H1 (cell line): ENCODE data around the gene MT2A. TPM values are rescaled to one million over a fixed set of nuclear protein-coding genes. Genes with fewer than 3 reads are reported as not detected.

Experiments
- CTCF ChIA-PET: fragments of 300-600 bp; sonication (Branson Sonifier 250); formaldehyde crosslinking; loops from one replicate; lab custom pipeline; 2021; ENCODE audit not compliant: partially characterized antibody; lab: Charles Lee
- POLR2A ChIA-PET: fragments of 300-600 bp; sonication (Branson Sonifier 250); formaldehyde crosslinking; loops from one replicate; lab custom pipeline; 2021; ENCODE audit warnings: inconsistent platforms; ENCODE audit not compliant: partially characterized antibody; lab: Charles Lee
- DNase-seq, 2 experiments: peaks; one replicate each; pipeline versions ENCODE4 v3.0.0 to v3.0.0-alpha.2; 2010 to 2022; ENCODE audit warnings: low spot score in 2 of 2, low read depth in 1 of 2, mixed read lengths in 1 of 2
- FAIRE-seq: peaks from 2 replicates; lab custom pipeline; 2011; peaks lifted over from hg19 to GRCh38; lab: Jason Lieb, UNC
- H2AFZ ChIP-seq: 2 replicates; pipeline ENCODE4 v1.8.1; 2012; ENCODE audit warnings: low read length, inconsistent platforms
- H2AK5ac ChIP-seq: 2 replicates; pipeline ENCODE4 v1.6.1; 2013; ENCODE audit warnings: low read depth, low read length
- H2BK120ac ChIP-seq: replicated peaks from 2 replicates; pipeline ENCODE3; 2013; ENCODE audit warnings: low read depth, low read length, inconsistent platforms
- H2BK12ac ChIP-seq: 2 replicates; pipeline ENCODE4 v1.6.1; 2013; ENCODE audit warnings: low read depth, low read length
- H2BK15ac ChIP-seq: 2 replicates; pipeline ENCODE4 v1.6.1; 2013; ENCODE audit warnings: low read length
- H2BK20ac ChIP-seq: 2 replicates; pipeline ENCODE4 v1.6.1; 2013; ENCODE audit warnings: low read length
- H2BK5ac ChIP-seq: 2 replicates; pipeline ENCODE4 v1.6.1; 2013; ENCODE audit warnings: low read depth, low read length
- H3K14ac ChIP-seq: 2 replicates; pipeline ENCODE4 v1.6.1; 2013; ENCODE audit warnings: inconsistent platforms; ENCODE audit not compliant: insufficient read length
- H3K18ac ChIP-seq: 2 replicates; pipeline ENCODE4 v1.6.1; 2013; ENCODE audit warnings: low read length; ENCODE audit errors: extremely low read depth
- H3K23ac ChIP-seq: 2 replicates; pipeline ENCODE4 v1.6.1; 2013; ENCODE audit warnings: inconsistent platforms; ENCODE audit not compliant: insufficient read length
- H3K23me2 ChIP-seq: 2 replicates; pipeline ENCODE4 v1.6.1; 2013; ENCODE audit warnings: low read depth, low read length
- H3K27ac ChIP-seq: 2 replicates; pipeline ENCODE4 v1.6.1; 2011; ENCODE audit warnings: low read depth, low read length, inconsistent platforms
- H3K27me3 ChIP-seq, 4 experiments: replicated peaks in 1 of 4; 1 replicate in 1 of 4; 2 replicates in 3 of 4; pipeline versions ENCODE4 v1.6.1 to v1.8.1; 2011 to 2013; ENCODE audit warnings: low read length in 3 of 4, mild to moderate bottlenecking in 3 of 4, inconsistent platforms in 2 of 4, mixed read lengths in 2 of 4, moderate library complexity in 1 of 4; ENCODE audit not compliant: control insufficient read depth in 3 of 4, insufficient read depth in 3 of 4; ENCODE audit errors: extremely low read depth in 1 of 4
- H3K36me3 ChIP-seq, 4 experiments: 2 replicates each; pipeline versions ENCODE4 v1.6.1 to v1.8.1; 2011 to 2013; ENCODE audit warnings: mild to moderate bottlenecking in 4 of 4, low read length in 3 of 4, moderate library complexity in 2 of 4, control low read depth in 1 of 4, inconsistent platforms in 1 of 4; ENCODE audit not compliant: insufficient read depth in 4 of 4, control insufficient read depth in 2 of 4
- H3K4ac ChIP-seq: replicated peaks from 2 replicates; pipeline ENCODE3; 2013; ENCODE audit warnings: low read length, low read depth, mixed read lengths, inconsistent platforms; ENCODE audit not compliant: insufficient read length
- H3K4me1 ChIP-seq, 4 experiments: replicated peaks in 1 of 4; 1 replicate in 1 of 4; 2 replicates in 3 of 4; pipeline versions ENCODE4 v1.6.1 to v1.8.1; 2011 to 2013; ENCODE audit warnings: low read length in 3 of 4, inconsistent platforms in 2 of 4, mixed read lengths in 1 of 4; ENCODE audit not compliant: insufficient read depth in 4 of 4, control insufficient read depth in 3 of 4
- H3K4me2 ChIP-seq, 2 experiments: 2 replicates each; pipeline versions ENCODE4 v1.6.1 to v1.8.1; 2011 to 2013; ENCODE audit warnings: low read depth in 2 of 2, low read length in 2 of 2, control low read depth in 1 of 2, inconsistent platforms in 1 of 2, mild to moderate bottlenecking in 1 of 2; ENCODE audit not compliant: insufficient read depth in 1 of 2
- H3K4me3 ChIP-seq, 4 experiments: fragments of 200-600, 300-600 bp in 1 of 4; sonication (generic), shearing (Covaris generic), sonication (Bioruptor Twin) in 1 of 4; 2 replicates each; pipeline versions ENCODE4 v1.5.1 to v1.8.1; 2011 to 2016; ENCODE audit warnings: low read length in 4 of 4, low read depth in 3 of 4, control low read depth in 2 of 4, inconsistent platforms in 2 of 4, mild to moderate bottlenecking in 2 of 4, mixed read lengths in 1 of 4, moderate library complexity in 1 of 4; ENCODE audit not compliant: insufficient read depth in 2 of 4; ENCODE audit errors: extremely low read depth in 1 of 4
- H3K56ac ChIP-seq: replicated peaks from 2 replicates; pipeline ENCODE3; 2013; ENCODE audit warnings: low read depth, mild to moderate bottlenecking, mixed read lengths, low read length, inconsistent platforms; ENCODE audit not compliant: insufficient read length
- H3K79me1 ChIP-seq: 2 replicates; pipeline ENCODE4 v1.6.1; 2013; ENCODE audit warnings: low read depth, low read length, control low read depth
- H3K79me2 ChIP-seq, 2 experiments: 2 replicates each; pipeline versions ENCODE4 v1.6.1 to v1.8.1; 2012 to 2013; ENCODE audit warnings: low read length in 2 of 2, mild to moderate bottlenecking in 2 of 2, inconsistent platforms in 1 of 2; ENCODE audit not compliant: insufficient read depth in 2 of 2, control insufficient read depth in 1 of 2
- H3K9ac ChIP-seq, 4 experiments: replicated peaks in 1 of 4; 1 replicate in 1 of 4; 2 replicates in 3 of 4; pipeline versions ENCODE4 v1.6.1 to v1.8.1; 2011 to 2013; ENCODE audit warnings: low read depth in 3 of 4, low read length in 3 of 4, control low read depth in 2 of 4, mild to moderate bottlenecking in 2 of 4, moderate library complexity in 2 of 4, inconsistent platforms in 1 of 4; ENCODE audit errors: extremely low read depth in 1 of 4
- H3K9me3 ChIP-seq, 2 experiments: 2 replicates each; pipeline versions ENCODE4 v1.6.1 to v1.8.1; 2012 to 2013; ENCODE audit warnings: mild to moderate bottlenecking in 2 of 2, moderate library complexity in 2 of 2, control low read depth in 1 of 2, inconsistent platforms in 1 of 2, low read depth in 1 of 2, low read length in 1 of 2, mixed read lengths in 1 of 2; ENCODE audit not compliant: insufficient read depth in 2 of 2
- H4K20me1 ChIP-seq, 2 experiments: replicated peaks in 1 of 2; 2 replicates each; pipeline versions ENCODE3 to v1.8.1; 2011 to 2013; ENCODE audit warnings: inconsistent platforms in 2 of 2, low read length in 2 of 2, mild to moderate bottlenecking in 1 of 2; ENCODE audit not compliant: insufficient read depth in 2 of 2, control insufficient read depth in 1 of 2
- H4K5ac ChIP-seq: 2 replicates; pipeline ENCODE4 v1.6.1; 2013; ENCODE audit warnings: low read length, low read depth, mixed read lengths, inconsistent platforms; ENCODE audit not compliant: insufficient read length
- H4K8ac ChIP-seq: 2 replicates; pipeline ENCODE4 v1.8.0; 2013; ENCODE audit warnings: mild to moderate bottlenecking, moderate library complexity, low read length, inconsistent platforms; ENCODE audit not compliant: insufficient read depth; ENCODE audit errors: extremely low read depth
- H4K91ac ChIP-seq: replicated peaks from 2 replicates; pipeline ENCODE3; 2013; ENCODE audit warnings: low read length, mixed read lengths, inconsistent platforms; ENCODE audit not compliant: insufficient read length
- ASH2L ChIP-seq: fragments of 200-600, 300-600 bp; sonication (generic); IDR thresholded peaks from one replicate; pipeline ENCODE4 v1.7.1; 2017; ENCODE audit warnings: low read length
- ATF3 ChIP-seq: IDR thresholded peaks from 2 replicates; pipeline ENCODE4 v1.6.1; 2011; ENCODE audit warnings: low read depth, mild to moderate bottlenecking, low read length; ENCODE audit not compliant: insufficient read depth
- GABPA ChIP-seq: IDR thresholded peaks from 2 replicates; pipeline ENCODE4 v1.6.1; 2011; ENCODE audit warnings: mild to moderate bottlenecking, low read length, moderate library complexity, borderline replicate concordance; ENCODE audit not compliant: insufficient read depth
- JUN ChIP-seq: IDR thresholded peaks from 2 replicates; pipeline ENCODE4 v1.6.1; 2011; ENCODE audit warnings: low read depth, mild to moderate bottlenecking, improper control_type of control experiment, low read length
- KDM4A ChIP-seq: IDR thresholded peaks from one replicate; pipeline ENCODE4 v1.7.1; 2012; ENCODE audit warnings: low read depth, mild to moderate bottlenecking, moderate library complexity, low read length, inconsistent platforms; ENCODE audit not compliant: severe bottlenecking
- RAD21 ChIP-seq, 2 experiments: IDR thresholded peaks in 1 of 2; conservative IDR thresholded peaks in 1 of 2; 2 replicates each; pipeline ENCODE4 v1.6.1; 2011; ENCODE audit warnings: low read depth in 2 of 2, low read length in 2 of 2, improper control_type of control experiment in 1 of 2, inconsistent platforms in 1 of 2, mild to moderate bottlenecking in 1 of 2, moderate library complexity in 1 of 2
- RNF2 ChIP-seq: fragments of 200-900, 300-1000 bp; sonication (generic); IDR thresholded peaks from 2 replicates; pipeline ENCODE4 v1.7.1; 2016; ENCODE audit warnings: borderline replicate concordance, low read depth, mild to moderate bottlenecking, antibody characterized with exemption, low read length; ENCODE audit not compliant: poor library complexity, severe bottlenecking; ENCODE audit errors: missing control alignments
- SUZ12 ChIP-seq: fragments of 200-600 bp; sonication (generic); IDR thresholded peaks from 2 replicates; pipeline ENCODE4 v1.6.1; 2012; ENCODE audit warnings: mild to moderate bottlenecking, inconsistent platforms, low read length, moderate library complexity, mixed read lengths
- WGBS, 2 experiments: shearing (Covaris generic) in 1 of 2; methylation state at CpG; one replicate each; pipeline versions ENCODE4 v1.1.6 to v1.1.7; 2013 to 2015; ENCODE audit warnings: low lambda C conversion rate in 2 of 2, mixed read lengths in 2 of 2, inconsistent platforms in 1 of 2, low coverage in 1 of 2, missing lambda C conversion rate in 1 of 2; ENCODE audit not compliant: insufficient replicate concordance in 2 of 2, insufficient coverage in 1 of 2, insufficient read length in 1 of 2; ENCODE audit errors: extremely low coverage in 1 of 2, missing lambda C conversion rate in 1 of 2; 5-methylcytosine and 5-hydroxymethylcytosine counted together
- polyA plus RNA-seq, 7 experiments: library from polyadenylated mRNA; depleted of rRNA in 3 of 7; stranded (reverse) in 5 of 7; unstranded in 2 of 7; fragments of >200 nt in 5 of 7; fragments of 200-250 nt in 2 of 7; gene quantifications; 1 replicate in 5 of 7; 2 replicates in 1 of 7; 4 replicates in 1 of 7; pipeline versions ENCODE4 v1.2.1 to v1.2.3, GENCODE V29; 2011 to 2013; ENCODE audit warnings: missing spikeins in 2 of 7, mixed read lengths in 2 of 7
- total RNA-seq: library from RNA; stranded (reverse); fragmentation: NEBNext Ultra II Directional; extraction: Animal tissue kit (Norgen Biotek cat#: 25700); gene quantifications from 2 replicates; pipeline ENCODE4 v1.2.1, GENCODE V29; 2021

Gene MT2A
- total and polyA plus RNA-seq, 2 of the 8 experiments (the other 6 are each of a cell fraction or from before 2014, with no cell fraction given): 9.5 to 30.1 TPM

- FAIRE-seq: no peak
- peak overlapping the region; percentile 50; the same call in 1 of the 2 replicates for H2BK12ac ChIP-seq
- TF ChIP-seq KDM4A (peak; percentile 79), RNF2 (peak; percentile 81), ATF3 (no peak), ASH2L (peak; percentile 23), SUZ12 (peak; percentile 91), JUN (no peak), GABPA (peak; percentile 60; the same call in 1 of the 2 replicates), RAD21 (IDR thresholded peaks at IDR 0.05 in 1 of 2, conservative IDR thresholded peaks at IDR 0.05 in 1 of 2; ENCODE audit: low read depth in 2 of 2, low read length in 2 of 2) (no peak)
These were observed 9.1 kb downstream of the MT2A start for GRCh38 chr16:56617212-56618085.

More at GRCh38 chr16:56617212-56618085, 9.1 kb downstream of the MT2A start:
- H3K14ac ChIP-seq: no peak overlapping the region
- peak overlapping the region; percentile 89 for H4K91ac ChIP-seq
- WGBS, 2 experiments: 6% methylated on average over 41 of the region's 41 CpGs; no CpG with 5 or more reads in 1 of the 2 experiments
- peak in 1 of 2 experiments; percentile 70 for DNase-seq
- H3K79me2 ChIP-seq: no peaks in the 10 kb centered on the region
- H3K23me2 ChIP-seq: peaks cover 5% of the 10 kb centered on the region; the same call in 1 of the 2 replicates
- H2AK5ac ChIP-seq: no peak overlapping the region; the same call in 1 of the 2 replicates
- H3K4me1 ChIP-seq: peaks cover 0 to 18% (median 12%) of the 10 kb centered on the region in 4 experiments; a peak in 6 of 7 replicates
- H2BK120ac ChIP-seq: no peak overlapping the region
- no peaks in the 10 kb centered on the region for H3K79me1 ChIP-seq
- no peak overlapping the region for H2BK5ac ChIP-seq
- H3K36me3 ChIP-seq: no peaks in the 10 kb centered on the region
- ChIA-PET POLR2A (interaction anchor here (0.6 to 3.9 kb wide), 10 partner anchors 9 to 85 kb away, joined by 3 to 31 read pairs (median 4); partner anchors contain the start of genes MT1E and MT2A), CTCF (interaction anchor here (0.9 to 3.2 kb wide), 10 partner anchors 10 to 60 kb away, joined by 3 to 12 read pairs (median 6); partner anchors contain the start of genes MT1G and MT1M)
- H3K9ac ChIP-seq: no peak overlapping the region
- peaks cover 2 to 6% of the 10 kb centered on the region in 2 experiments for H4K20me1 ChIP-seq
- no peak overlapping the region for H3K23ac ChIP-seq
- H3K18ac ChIP-seq: peak overlapping the region; percentile 72; the same call in 1 of the 2 replicates
- H3K4me3 ChIP-seq: peak overlapping the region; percentile 34 to 57 (median 41)
- H2BK20ac ChIP-seq: peak overlapping the region; percentile 43; the same call in 1 of the 2 replicates
- no peak overlapping the region for H4K5ac ChIP-seq
- H3K4ac ChIP-seq: no peak overlapping the region
- no peaks in the 10 kb centered on the region for H3K9me3 ChIP-seq
- no peak overlapping the region for H4K8ac ChIP-seq
- no peak overlapping the region for H3K27ac ChIP-seq
- H2BK15ac ChIP-seq: peak overlapping the region; percentile 36; the same call in 1 of the 2 replicates
- H3K56ac ChIP-seq: no peak overlapping the region
- H3K27me3 ChIP-seq: peaks cover 35 to 74% (median 65%) of the 10 kb centered on the region in 4 experiments
- H2AFZ ChIP-seq: peak overlapping the region; percentile 38; the same call in 1 of the 2 replicates
- peak overlapping the region; percentile 84 to 88 for H3K4me2 ChIP-seq
